ENCODE data around the gene MNT.
A peak's percentile ranks its signal among the peaks of the same experiment; 100 is the strongest.

MNT gene

DNA sequence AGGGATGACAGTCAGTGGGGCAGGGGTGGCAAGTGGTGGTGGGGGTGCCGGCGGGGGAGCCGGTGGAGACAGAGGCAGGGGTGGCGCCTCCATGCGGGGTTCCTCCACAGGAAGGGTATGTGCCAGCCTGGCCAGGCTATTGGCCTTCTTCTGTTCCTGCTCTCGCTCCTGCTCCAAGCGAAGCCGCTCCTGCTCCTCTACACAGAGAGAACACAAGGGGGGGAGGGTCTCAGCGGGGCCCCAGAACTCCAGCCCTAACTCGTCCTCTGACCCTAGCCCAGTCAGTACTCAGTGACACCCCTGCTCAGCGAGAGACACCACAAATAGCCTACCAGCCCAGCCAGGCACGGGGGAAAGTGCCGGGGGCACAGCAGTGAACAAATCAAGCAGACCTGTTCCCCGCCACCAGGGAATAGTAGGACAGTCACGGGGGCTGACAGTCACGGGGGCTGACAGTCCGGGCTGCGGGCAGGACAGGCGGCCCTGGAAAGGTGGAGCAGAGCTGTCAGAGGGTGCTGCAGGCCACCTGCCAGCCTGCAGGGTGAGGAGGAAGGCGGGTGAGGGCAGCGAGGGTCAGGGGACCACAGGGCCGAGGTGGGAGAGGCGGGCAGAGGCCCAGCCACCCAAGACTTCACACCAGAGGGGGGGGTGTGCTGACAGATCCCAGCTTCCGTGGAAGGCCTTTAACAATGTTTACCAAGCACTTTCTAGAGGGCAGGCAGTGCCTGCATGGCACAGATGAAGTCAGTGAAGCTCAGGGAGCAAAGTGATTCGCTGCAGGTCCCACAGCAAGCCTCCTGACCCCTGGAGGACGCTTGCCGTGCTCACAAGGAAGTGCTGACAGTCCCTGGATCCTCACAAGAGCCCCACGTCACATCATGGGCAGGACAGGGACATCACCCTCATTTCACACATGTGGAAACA lies 5.3 kb downstream of the MNT start:
- no peak for DNase-seq

DNA sequence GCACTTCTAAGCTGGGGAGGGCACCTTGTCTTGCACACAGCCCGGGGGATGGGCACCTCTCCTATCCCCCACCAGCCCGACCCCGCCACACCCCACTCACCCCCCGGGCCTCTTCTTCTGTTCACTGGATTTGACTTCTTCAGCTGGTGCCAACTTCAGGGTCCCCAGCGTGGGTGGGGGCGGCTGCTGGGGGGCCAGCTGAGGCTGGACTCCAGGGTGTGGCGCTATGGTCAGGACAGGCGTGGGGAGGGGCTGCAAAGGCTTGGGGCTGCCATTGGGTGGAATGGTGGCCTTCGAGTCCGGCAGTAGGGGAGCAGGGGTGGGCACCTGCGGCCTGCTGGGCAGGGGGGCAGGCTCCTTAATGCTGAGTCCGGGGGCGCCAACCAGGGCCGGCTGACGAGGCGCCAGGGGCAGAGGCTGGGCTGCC lies 6.1 kb downstream of the MNT start:
- DNase-seq = no peak

DNA sequence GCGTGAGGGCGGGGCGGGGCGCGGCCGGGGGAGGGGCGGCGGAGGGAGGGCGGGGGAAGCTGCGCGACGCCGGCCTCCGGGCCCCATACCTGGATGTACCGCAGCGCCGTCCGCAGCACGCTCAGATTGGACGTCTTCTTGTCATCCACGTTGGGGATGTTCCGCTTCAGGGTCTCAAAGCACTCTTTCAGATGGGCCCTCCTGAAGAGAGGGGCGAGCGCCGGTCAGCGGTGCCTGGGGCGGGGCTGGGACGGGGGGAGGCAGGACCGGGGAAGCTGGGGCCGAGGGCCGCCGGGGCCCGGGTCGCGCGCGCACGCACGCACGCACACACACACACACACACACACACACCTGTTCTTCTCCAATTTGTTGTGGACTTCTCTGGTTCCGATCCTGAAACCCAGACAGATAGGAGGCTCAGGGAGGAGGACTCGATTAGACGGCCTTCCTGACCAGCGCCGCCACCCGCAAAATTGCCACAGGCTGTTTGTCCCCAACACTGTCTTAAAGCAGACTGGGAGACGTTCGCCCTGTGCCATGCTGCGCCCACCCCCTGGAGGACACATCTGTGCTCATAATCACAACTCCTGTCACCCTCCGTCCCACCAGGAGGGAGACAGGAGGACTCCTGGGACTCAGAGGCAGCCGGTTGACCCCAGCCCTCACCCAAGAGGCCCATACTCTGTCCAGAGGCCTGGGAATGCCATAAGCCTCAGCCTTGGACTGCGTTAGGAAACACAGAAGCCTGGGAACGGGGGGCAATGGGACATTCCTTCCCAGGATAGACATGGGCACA lies 6.7 kb downstream of the MNT start:
- no peak for DNase-seq

DNA sequence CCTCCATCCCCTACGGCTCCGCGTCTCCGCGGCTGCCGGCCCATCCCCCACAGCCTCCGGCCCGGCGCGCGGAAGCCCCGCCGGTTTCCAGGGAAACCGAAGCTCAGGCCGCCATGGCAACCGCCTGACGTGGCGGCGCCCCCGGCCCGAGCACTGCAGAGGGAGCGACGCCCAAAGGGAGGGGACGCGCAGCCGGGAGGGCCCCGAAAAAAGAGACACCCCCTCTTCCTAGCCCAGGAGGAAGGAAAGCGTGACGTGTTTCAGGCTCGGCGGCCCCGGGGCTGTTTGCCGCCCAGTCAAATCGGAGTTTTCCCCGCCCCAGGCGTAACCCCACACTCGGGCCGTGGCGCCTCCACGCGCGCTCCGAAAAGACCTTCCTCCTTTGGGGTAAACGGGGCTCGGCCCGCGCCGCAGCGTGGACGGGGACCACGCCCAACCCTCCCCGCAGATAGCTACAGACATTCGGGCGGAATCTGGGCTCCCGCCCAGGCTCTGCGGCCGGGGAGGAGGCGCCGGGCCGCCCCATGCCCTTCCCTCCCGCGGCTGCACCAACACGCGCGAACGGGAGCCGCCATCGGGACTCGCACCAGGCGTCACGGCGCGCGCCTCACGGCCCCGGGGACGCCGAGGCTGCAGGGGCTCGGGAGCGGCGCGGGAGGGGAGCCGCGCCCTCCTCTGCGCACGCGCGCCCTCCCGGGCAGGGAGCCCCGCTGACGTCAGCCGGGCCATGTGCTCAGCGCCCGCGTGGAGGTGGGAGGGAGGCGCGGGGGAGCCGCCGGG lies 7.5 kb downstream of the MNT start:
- peak; percentile 95 for DNase-seq

DNA sequence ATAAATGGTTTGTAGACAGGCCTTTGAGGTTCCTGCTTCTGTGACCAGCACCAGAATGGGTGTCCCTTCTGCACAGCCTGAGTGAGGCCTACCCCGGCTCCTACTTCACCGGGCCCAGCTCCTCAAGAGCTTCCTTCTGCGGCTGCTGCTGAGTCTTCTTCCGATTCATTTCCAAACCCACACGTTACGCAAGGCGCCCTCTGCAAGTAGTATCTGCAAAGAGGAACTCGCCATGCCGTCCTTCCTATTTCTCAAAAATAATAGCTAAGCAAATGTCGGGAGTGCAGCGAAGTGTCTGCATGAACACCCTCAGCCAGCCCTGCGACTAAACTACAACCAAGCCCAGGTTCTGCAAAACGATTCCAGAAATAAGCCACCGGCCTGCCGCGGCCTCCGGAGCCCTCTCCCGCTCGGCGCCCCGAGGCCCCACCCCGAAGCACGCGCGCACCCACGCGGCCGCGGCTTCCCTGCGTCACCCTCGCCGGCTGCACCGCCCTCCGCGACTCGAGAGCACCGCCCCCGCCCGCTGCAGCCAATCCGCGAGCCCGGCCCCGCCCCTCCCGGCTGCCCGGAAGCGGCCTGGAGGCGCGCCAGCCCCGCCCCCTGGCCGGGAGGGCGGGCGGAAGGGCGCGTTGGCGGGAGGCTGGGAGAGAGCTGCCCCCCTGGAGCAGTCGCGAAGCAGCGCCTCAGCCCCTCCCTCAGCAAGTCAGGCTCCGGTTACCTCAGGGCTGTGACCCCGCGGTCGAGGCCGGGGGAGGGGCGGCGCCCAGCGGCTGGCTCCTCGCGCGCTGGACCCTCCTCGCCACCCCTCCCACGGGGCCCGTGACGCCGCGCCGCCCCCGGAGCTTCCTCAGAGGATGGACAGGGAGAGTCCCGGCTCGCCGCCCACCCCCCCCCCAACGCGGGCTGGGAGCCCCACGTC lies 8.3 kb downstream of the MNT start:
- peak; percentile 98 for DNase-seq

DNA sequence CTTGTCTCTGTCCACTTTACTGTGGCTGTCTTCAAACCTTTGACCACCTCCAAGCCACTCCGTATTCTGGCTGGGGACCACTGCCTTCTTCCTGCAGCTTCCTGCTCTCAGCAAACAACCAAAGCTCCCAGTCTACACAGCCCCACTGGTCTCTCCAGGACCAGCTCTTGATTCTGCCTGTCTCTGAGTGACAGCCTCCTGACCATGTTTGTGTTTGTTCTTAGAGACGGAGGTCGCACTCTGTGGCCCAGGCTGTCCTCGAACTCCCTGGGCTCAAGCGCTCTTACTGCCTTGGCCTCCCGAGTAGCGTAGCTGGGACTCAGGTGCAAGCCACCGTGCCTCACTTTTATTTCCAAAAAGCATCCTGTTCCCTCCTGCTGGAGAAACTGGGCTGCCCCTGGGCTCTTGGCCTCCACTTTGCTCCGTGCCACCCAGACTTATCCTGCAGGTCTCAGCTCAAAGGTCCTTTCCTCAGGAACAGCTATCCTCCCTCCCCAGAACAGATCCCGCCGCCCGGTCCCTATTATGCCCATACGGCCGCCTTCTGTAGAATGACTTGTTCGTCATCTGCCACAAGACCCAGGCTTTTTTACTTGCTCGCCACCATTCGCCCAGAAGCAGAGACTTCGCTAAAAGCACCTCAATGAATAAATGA lies 9.1 kb downstream of the MNT start:
- no peak for DNase-seq

DNA sequence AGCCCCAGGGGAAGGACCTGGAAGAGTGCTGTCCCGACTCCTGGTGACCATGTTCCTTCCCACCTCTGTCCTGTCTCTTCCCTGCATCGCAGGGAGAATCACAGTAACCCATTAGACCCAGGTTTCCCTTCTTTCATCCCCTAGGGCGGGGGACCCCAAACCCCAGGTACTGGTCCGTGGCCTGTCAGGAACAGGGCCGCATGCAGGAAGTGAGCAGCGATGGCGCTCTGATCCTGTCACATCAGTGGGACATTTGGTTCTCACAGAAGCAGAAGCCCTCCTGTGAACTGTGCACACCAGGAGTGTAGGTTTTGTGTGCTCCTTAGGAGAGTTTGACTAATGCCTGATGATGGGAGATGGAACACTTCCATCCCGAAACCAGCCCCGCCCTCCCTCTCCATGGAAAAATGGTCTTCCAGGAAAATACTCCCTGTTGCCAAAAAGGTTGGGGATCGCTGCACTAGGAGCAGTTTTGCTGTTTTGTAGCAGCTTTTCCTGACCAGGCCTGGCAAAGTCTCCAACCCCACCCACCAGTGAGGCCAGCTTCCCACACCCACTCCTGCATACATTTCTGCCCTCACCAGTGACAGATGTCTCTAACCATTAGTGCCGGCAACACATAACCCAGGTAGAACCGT lies 10.5 kb downstream of the MNT start:
- DNase-seq = peak; percentile 85

DNA sequence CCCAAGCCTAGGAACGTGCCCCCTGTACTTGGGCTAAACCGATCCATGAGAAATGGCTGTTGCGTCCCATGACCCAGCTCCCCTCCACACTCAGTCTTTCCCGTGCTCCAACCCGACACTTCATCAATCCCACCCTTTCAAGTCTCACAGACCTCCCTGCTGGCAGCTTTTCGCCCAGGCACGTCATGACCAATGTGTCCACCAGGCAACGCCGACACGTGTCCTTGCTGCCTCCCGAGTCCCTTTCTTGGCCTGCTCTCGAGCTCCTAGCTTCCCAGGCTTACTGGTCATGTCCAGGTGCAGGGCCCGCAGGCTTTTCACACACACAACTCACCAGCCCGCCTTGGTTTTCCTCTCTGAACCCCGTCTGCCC lies 12.2 kb downstream of the MNT start:
- DNase-seq = no peak

DNA sequence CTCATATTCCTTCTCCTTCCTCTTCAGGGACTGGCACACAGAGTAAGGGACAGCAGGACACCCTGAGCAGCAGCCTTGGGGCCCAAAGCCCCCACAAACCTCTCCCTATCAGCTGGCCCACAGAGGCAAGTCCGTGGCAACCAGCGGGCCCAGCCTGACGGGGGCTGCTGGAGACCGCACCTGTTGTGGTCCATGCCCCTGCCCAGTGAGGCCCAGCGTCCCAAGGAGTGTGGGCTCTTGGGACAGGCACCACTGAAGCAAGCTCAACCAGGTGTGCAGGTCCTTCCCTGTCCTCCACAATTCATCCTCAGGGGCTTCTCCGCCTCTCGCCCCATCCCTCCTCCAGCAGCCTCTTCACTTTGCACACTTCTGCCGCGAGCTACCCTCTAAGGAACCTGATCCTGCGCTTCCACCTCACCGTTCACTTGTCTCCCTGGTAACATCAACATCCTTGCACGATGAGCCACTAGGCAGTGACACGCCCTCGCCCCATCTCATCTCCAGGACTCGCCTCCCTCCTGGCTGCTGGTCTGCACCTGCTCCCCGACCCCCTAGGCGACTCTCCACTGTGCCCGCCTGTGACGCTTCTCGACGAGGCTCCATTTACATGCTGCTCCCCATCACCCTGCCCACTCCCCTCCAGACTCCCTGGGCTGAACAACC lies 12.7 kb downstream of the MNT start:
- no peak for DNase-seq

DNA sequence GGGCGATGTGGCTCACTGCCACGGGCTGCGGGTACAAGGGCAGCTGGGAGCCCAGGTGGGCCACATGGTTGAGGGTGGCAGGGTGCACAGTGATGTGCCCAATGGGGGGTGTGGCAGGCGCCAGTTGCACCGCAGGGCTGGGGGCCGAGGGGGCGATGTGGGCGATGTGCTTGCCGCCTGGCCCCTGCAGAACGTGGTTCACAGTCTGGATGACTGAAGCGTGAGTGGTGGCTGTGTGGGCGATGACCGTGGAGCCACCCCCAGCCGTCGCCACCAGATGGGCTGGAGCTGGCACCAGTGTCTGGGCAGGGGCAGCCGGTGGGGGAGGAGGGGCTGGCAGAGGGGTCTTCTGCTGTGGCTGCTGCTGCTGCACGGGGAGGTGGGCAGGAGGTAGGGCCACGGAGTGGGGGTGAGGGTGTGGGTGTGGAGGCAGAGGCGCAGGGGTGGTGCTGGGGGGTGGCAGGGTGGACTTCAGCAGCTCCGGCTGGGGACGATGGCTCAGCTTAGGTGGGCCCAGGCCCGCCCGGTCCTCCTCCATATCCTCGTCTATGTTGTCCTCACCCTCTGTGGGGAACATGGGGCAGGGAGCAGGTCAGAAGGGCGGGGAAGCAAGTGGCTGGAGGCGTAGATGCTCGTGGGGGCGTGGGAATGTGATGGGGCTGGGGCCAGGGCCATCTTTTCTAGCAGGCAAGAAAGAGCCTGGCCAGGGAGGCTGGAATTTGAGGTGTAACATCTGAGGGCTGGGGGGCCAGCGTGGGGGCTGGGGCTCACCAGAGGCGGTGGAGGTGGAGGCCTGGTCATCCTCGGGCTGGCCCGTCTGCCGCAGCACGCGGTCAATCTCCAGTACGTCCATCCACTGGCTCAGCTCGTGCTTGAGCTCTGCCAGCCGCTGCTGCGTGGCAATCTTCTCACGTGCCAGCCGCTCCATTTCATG lies 13.5 kb downstream of the MNT start:
- DNase-seq = no peak

DNA sequence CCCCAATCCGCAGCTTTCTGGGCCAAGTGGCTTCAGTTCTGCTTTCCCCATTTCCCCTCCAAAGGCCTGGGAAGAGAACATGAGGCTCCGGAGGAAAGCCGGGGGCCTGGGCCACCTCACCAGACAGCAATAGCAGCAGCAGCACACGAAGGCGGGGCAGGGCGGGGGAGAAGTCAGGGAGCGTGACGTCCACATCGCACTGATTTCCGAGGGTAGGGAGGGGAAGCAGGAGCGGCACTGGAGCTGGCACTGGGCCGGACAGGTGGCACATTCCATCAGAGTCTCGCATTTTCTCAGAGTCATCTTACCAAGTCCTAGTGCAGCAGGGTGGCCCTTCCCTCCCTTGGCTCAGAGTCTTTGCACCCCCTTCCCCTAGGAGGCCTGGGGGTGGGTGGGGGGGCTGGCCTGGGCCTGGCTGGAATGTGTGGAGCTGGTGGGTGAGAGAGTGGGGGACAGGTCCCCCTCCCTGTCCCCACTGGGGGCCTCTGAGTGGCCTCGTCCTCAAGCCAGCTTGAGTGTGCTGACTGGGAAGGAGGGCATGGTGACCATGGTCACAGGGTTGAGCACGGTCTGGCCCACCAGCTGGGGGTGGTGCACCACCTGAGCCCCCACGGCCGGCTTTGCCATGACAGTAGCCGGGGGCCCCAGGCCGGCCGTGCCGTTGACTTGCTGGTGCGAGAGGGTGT lies 14.3 kb downstream of the MNT start:
- DNase-seq = no peak

DNA sequence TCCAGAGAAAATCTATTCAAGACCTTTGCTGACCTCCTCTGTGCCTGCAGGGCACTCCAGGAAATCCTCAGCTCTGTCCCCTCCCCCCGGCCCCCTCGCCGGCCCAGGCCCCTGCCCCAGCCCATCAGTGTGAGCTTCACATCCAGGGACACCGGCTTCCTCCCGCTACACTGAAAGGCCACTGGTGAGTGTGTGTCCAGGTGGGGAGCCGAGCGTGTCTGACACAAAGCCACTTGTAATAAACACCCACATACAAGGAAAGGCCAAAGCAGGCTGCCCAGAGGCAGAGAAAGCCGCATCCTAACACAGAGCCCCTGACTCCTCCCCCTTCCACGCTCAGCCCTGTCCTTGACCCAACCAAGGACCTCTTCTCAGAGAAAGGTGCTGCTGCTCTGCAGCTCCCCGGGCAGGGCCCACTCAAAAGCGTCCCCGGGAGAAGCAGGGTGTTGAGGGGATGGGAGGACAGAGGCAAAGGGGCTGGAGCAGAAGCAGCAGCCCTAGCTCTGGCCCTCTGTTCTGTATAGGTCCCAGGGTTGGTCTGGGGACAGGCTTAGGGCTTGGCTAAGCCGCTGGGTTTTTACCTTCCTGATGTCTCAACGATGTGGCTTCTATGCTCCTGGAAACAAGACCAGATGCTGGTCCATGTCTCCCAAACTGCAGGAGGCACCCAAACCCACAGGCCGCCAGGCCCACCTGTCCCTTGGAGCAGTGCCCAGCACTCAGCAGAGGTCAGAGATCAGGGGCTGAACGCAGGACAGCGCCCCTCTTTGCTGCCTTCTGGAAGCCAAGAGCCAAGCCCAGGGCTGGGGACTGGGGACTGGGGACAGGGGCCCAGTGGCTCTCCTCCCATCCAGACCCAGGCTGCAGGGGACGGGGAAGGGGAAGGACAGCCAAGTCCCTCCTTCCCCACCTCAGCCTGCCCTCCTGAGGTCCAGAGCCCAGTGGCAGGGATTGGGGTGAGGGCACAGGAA lies 15.3 kb downstream of the MNT start:
- no peak for DNase-seq

DNA sequence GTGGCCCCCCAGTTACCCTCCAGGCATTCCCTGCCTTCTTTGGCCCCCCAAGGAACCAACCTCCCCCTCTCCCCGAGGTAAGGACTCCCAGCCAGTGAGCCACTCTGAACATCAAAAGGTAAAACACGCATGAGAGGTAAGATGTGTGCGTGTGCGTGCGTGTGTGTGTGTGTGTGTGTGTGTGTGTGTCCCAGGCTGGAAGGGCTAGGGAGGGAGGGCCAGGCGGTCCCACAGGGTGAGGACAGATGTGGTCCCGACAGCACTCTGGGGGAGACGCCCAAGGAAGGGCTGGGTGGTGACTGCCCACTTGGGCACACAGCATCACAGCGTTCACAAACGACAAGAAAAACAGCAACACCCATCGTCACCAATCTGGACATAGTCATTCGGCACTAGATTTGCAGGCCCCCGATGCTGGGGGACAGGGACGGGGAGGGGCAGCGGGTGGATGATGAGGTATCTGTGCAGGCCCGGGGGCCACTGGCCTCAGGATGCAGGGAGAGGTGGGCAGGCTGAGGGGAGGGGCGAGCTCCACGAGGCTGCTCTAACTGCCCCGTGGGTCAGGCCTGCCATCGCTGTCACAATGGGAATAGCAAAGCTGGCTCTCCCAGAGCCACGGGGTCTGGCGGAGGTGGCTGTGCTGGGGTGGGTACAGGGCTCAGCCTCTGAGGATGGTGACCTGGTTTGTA lies 16.3 kb downstream of the MNT start:
- DNase-seq = no peak

DNA sequence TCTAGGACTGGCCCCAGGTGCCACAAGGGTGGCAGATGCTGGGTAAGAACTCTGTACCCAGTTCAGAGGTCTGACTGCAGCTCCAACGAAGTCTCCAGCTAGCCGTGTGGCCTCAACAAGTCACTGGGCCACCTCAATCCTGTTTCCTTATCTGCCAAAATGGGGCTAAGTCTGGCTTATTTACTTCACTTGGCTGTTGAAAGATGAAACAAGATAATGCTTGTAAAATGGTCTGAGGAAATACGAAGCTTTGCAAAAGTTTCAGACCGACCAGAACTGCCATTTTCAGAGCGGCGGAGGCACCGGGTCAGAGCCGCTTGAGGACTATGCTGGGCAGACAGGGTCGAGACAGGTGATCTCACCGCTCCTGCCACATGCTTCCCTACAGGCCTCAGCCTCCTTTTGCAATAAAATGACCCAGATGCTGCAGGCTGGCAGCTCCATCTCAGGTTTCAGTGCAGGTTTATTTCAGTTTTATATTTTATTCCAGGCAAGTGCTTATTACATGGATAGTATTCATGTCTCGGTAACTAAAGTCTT lies 17.2 kb downstream of the MNT start:
- DNase-seq = no peak

DNA sequence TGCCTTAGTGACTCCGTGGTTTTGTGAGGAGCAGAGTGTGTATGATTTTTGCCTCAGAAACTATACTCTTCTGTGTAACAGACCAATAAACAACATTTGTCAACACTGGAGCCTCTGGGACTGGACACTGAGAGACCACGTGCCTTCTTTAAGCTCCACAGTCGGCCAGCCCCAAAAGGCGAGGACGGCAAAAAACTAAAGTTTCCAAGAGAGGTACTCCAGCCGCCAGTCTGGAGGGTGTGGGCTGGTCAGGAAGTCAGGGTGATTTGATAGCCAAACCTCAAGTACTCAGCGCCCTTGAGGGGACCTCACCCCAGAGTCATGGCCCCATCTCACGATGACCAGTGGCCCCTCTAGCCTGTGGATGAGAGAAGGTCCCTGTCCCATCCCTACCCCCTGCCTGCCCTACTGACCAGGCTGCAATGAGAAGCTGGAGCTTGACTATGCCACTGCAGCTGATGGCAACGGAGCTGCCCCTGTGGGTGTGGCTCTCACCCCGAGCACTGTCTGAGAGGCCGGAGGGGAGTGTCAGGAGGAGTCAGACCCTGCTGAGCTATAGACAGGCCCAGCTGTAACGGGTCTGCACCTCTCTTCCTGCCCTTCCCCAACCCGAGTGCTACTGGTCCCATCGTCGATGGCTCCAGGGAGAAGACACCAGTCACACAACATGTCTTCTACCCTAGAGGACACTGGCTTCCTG lies 19.8 kb downstream of the MNT start:
- no peak for DNase-seq
